Panc1 (cell line): ENCODE data around the gene APEH.

ENCODE experiments used
- CTCF ChIP-seq: fragments of 450-650 bp; IDR thresholded peaks from 2 replicates; pipeline ENCODE4 v1.5.1; 2017; ENCODE audit warnings: mild to moderate bottlenecking
- TCF7L2 ChIP-seq: IDR thresholded peaks from 2 replicates; pipeline ENCODE4 v1.6.1; 2011; ENCODE audit warnings: mild to moderate bottlenecking, low read depth, low read length, inconsistent platforms

- TF ChIP-seq CTCF (no peak), TCF7L2 (no peak)
Observed at GRCh38 chr3:49723296-49723627, 49.1 kb downstream of the APEH start.
